ENCODE data around the gene TRIM17. TPM values are rescaled to one million over a fixed set of nuclear protein-coding genes. Genes with fewer than 3 reads are reported as not detected.
A peak's percentile ranks its signal among the peaks of the same experiment; 100 is the strongest.

The TRIM17 gene
- total RNA-seq, 4 donors from 2014 or later, result not detected

DNA sequence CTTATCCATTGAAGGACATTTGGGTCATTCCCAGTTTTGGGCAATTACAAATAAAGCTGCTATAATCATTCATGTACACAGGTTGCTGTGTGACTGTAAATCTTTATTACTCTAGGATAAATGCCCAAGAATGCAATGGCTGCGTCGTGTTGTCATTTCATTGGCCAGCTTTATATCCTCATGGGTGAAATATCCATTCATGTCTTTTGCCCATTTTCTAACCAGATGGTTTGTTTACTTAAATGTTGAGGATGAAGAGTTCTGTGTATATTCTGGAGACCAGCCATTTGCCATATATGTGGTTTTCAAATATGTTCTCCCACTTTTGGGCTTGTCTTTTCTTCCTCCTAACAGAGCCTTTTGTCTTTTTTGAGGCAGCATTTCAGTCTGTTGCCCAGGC is 35.3 kb downstream of the TRIM17 start:
- 38 to 40% methylated on average over 2 of the region's 2 CpGs for WGBS, 2 donors (ENCODE audit: low coverage in 1 of 2)
- no peak for TF ChIP-seq EP300 (IDR thresholded peaks at IDR 0.05; ENCODE audit: low read depth)
- TF ChIP-seq POLR2AphosphoS5 (IDR thresholded peaks at IDR 0.05), result no peak
- no peak for TF ChIP-seq POLR2A (IDR thresholded peaks at IDR 0.05)
- TF ChIP-seq, protein P1, sequence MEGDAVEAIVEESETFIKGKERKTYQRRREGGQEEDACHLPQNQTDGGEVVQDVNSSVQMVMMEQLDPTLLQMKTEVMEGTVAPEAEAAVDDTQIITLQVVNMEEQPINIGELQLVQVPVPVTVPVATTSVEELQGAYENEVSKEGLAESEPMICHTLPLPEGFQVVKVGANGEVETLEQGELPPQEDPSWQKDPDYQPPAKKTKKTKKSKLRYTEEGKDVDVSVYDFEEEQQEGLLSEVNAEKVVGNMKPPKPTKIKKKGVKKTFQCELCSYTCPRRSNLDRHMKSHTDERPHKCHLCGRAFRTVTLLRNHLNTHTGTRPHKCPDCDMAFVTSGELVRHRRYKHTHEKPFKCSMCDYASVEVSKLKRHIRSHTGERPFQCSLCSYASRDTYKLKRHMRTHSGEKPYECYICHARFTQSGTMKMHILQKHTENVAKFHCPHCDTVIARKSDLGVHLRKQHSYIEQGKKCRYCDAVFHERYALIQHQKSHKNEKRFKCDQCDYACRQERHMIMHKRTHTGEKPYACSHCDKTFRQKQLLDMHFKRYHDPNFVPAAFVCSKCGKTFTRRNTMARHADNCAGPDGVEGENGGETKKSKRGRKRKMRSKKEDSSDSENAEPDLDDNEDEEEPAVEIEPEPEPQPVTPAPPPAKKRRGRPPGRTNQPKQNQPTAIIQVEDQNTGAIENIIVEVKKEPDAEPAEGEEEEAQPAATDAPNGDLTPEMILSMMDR (IDR thresholded peaks at IDR 0.05), result no peak
- DNase-seq, result no peak
- Histone ChIP-seq H3K36me3 (no peaks in the 10 kb centered on the region), H3K27me3 (peaks cover 16% of the 10 kb centered on the region), H3K27ac (no peak overlapping the region), H3K4me1 (peaks cover 5 to 23% (median 16%) of the 10 kb centered on the region in 4 donors), H3K9me3 (no peaks in the 10 kb centered on the region), H3K4me3 (no peak overlapping the region)
- in situ Hi-C loops (cut with MboI; ENCODE audit: low pct_ligation_motif_present in 1 of 4, low pct_unique_long_range_greater_than_20kb in 1 of 4, low sequenced_read_pairs in 3 of 4), result no loop called here
- intact Hi-C loops (cut with DNase I; ENCODE audit: low total_unique reads), result no loop called here

DNA sequence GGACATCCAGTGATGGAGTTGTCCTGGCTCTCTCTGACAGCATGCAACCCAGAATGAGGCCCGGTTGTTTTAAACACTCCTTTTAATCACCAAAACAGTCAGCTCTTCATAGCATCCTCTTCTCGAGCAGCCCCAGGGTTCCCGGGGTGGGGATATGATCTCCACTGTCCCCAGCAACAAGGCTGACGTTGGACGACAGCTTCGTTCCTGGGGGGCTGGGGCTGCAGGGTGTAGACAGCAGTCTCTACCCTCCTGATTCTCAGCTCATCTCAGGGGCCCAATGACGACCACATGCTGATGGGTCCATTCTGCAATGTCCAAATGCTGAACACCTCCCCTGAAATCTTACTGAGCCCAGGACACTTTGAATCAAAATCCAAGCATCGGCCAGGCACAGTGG is 37.0 kb downstream of the TRIM17 start:
- intact Hi-C loops (cut with DNase I; ENCODE audit: low total_unique reads), result no loop called here
- no peaks in the 10 kb centered on the region for H3K9me3 ChIP-seq
- H3K4me1 ChIP-seq, result peaks cover 5 to 23% (median 16%) of the 10 kb centered on the region in 4 donors
- H3K4me3 ChIP-seq, result no peak overlapping the region
- peaks cover 16% of the 10 kb centered on the region for H3K27me3 ChIP-seq
- H3K27ac ChIP-seq, result no peak overlapping the region
- TF ChIP-seq POLR2A (IDR thresholded peaks at IDR 0.05), result no peak
- TF ChIP-seq, protein P1 (IDR thresholded peaks at IDR 0.05), result no peak
- no peak for TF ChIP-seq POLR2AphosphoS5 (IDR thresholded peaks at IDR 0.05)
- no peak for TF ChIP-seq EP300 (IDR thresholded peaks at IDR 0.05; ENCODE audit: low read depth)
- in situ Hi-C loops (cut with MboI; ENCODE audit: low pct_ligation_motif_present in 1 of 4, low pct_unique_long_range_greater_than_20kb in 1 of 4, low sequenced_read_pairs in 3 of 4), result no loop called here
- H3K36me3 ChIP-seq, result no peaks in the 10 kb centered on the region
- no peak for DNase-seq
- 75% methylated on average over 8 of the region's 8 CpGs; no CpG with 5 or more reads in 1 of the 2 donors for WGBS, 2 donors (ENCODE audit: low coverage in 1 of 2)

DNA sequence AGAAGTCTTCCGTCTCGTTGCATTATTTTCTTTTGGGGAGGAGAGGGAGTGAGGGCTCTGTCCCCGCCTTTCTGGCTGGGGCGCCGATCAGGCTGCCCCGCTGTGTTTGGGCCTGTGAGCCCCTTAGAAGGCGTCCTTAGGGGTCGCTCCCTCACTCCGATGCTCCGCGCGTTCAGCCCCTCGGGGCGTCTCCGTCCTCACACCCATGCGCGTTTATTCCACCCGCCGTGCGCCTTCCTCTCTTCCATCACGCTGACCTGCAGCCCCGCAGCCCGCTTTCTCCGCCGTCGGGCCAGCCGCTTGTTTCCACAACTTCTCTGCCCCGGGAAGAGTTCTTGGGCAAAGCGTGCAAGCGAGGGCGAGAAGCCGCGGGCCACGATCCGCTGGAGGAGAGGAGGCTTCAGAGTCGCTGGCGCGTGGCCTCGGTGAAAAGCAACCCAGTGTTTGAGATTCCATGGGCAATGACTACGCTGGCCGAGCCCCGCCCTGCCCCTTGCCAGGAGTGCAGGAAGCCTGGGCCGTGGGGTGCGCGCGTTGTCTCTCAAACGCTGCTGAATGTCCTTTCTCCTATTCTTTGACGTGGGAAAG is 37.7 kb downstream of the TRIM17 start:
- DNase-seq, result peak; percentile 22

DNA sequence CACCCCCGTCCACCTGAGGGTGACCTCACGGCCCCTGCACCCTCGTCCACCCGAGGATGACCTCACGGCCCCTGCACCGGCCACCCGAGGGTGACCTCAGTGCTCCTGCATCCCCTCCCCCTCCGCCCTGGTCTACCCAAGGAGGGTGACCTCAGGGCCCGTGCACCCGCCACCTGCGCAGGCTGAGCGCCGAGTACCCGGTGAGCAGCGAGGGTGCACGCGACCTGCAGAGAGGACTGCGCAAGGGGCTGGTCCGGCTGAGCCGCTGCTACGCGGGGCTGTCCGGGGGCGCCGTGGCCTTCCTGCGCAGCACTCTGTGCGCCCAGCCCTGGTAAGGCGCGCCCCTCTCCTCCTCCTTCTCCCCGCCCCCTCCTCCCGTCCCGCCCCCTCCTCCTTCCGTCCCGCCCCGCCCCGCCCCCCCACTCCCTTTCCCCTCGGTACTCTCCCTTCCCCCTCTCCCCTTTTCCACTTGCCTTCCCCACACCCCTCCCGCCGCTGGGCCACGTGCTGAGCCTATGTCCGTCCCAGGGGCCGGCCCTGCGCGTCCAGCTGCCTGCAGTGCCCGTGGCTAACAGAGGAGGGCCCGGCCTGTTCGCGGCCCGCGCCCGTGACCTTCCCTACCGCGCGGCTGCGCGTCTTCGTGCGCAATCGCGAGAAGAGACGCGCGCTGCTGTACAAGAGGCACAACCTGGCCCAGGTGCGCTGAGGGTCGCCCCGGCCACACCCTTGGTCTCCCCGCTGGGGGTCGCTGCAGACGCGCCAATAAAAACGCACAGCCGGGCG is 38.4 kb downstream of the TRIM17 start:
- WGBS, 2 donors (ENCODE audit: low coverage in 1 of 2), result 6% methylated on average over 61 of the region's 73 CpGs; no CpG with 5 or more reads in 1 of the 2 donors
- peaks cover 16% of the 10 kb centered on the region for H3K27me3 ChIP-seq
- peaks cover 5 to 23% (median 16%) of the 10 kb centered on the region in 4 donors for H3K4me1 ChIP-seq
- TF ChIP-seq POLR2A (IDR thresholded peaks at IDR 0.05) (no peak), POLR2AphosphoS5 (IDR thresholded peaks at IDR 0.05) (no peak), EP300 (IDR thresholded peaks at IDR 0.05; ENCODE audit: low read depth) (no peak)
- TF ChIP-seq, protein P1 (IDR thresholded peaks at IDR 0.05), result peak; percentile 29 to 64 (median 39)
- H3K36me3 ChIP-seq, result no peaks in the 10 kb centered on the region
- H3K9me3 ChIP-seq, result no peaks in the 10 kb centered on the region
- in situ Hi-C loops (cut with MboI; ENCODE audit: low pct_ligation_motif_present in 1 of 4, low pct_unique_long_range_greater_than_20kb in 1 of 4, low sequenced_read_pairs in 3 of 4), result no loop called here
- DNase-seq, result peak; percentile 56
- intact Hi-C loops (cut with DNase I; ENCODE audit: low total_unique reads), result no loop called here
- H3K4me3 ChIP-seq, result peak overlapping the region; percentile 5 to 58 (median 38)
- H3K27ac ChIP-seq, result peak overlapping the region; percentile 4 to 48 (median 31)

More for the DNA sequence above, 37.7 kb downstream of the TRIM17 start:
- Histone ChIP-seq H3K36me3 (no peaks in the 10 kb centered on the region), H3K4me3 (peak overlapping the region; percentile 5 to 58 (median 38)), H3K27me3 (peaks cover 16% of the 10 kb centered on the region), H3K27ac (peak overlapping the region; percentile 4 to 48 (median 31)), H3K4me1 (peaks cover 5 to 23% (median 16%) of the 10 kb centered on the region in 4 donors), H3K9me3 (no peaks in the 10 kb centered on the region)
- TF ChIP-seq POLR2A (IDR thresholded peaks at IDR 0.05), result no peak
- no peak for TF ChIP-seq EP300 (IDR thresholded peaks at IDR 0.05; ENCODE audit: low read depth)
- TF ChIP-seq, protein P1 (IDR thresholded peaks at IDR 0.05), result no peak
- no peak for TF ChIP-seq POLR2AphosphoS5 (IDR thresholded peaks at IDR 0.05)
- in situ Hi-C loops (cut with MboI; ENCODE audit: low pct_ligation_motif_present in 1 of 4, low pct_unique_long_range_greater_than_20kb in 1 of 4, low sequenced_read_pairs in 3 of 4) (no loop called here), intact Hi-C loops (cut with DNase I; ENCODE audit: low total_unique reads) (no loop called here)
- WGBS, 2 donors (ENCODE audit: low coverage in 1 of 2), result 5 to 33% methylated on average over 9 to 47 of the region's 48 CpGs
